HG03135 (cell line): ENCODE data around the gene FBXW8.
A peak's percentile ranks its signal among the peaks of the same experiment; 100 is the strongest.

Source experiments
- ATAC-seq: cut with Tn5 transposase; IDR thresholded peaks from one replicate; pipeline ENCODE4 v1.9.1; 2021; ENCODE audit warnings: mild to moderate bottlenecking, moderate library complexity; ENCODE audit not compliant: unreplicated experiment

The FBXW8 gene

GRCh38 chr12:116922194-116922897 lies 11.6 kb downstream of the FBXW8 start:
- peak; percentile 48 for ATAC-seq

- ATAC-seq = peak; percentile 74
Observed at GRCh38 chr12:116924558-116925453, 14.1 kb downstream of the FBXW8 start.

- no peak for ATAC-seq
Observed at GRCh38 chr12:116926283-116927243, 15.8 kb downstream of the FBXW8 start.

GRCh38 chr12:116927244-116927940 lies 16.6 kb downstream of the FBXW8 start:
- ATAC-seq = no peak

GRCh38 chr12:116928504-116928903 lies 17.8 kb downstream of the FBXW8 start:
- ATAC-seq = no peak

GRCh38 chr12:116929885-116930284 lies 19.1 kb downstream of the FBXW8 start:
- ATAC-seq = no peak

GRCh38 chr12:116931665-116932064 lies 20.9 kb downstream of the FBXW8 start:
- no peak for ATAC-seq

- ATAC-seq = no peak
Observed at GRCh38 chr12:116933091-116933490, 22.3 kb downstream of the FBXW8 start.

GRCh38 chr12:116933512-116934246 lies 22.9 kb downstream of the FBXW8 start:
- no peak for ATAC-seq

- no peak for ATAC-seq
Observed at GRCh38 chr12:116934908-116935705, 24.4 kb downstream of the FBXW8 start.

GRCh38 chr12:116937640-116938039 lies 26.9 kb downstream of the FBXW8 start:
- no peak for ATAC-seq

GRCh38 chr12:116939734-116940133 lies 29.0 kb downstream of the FBXW8 start:
- no peak for ATAC-seq

GRCh38 chr12:116941188-116941587 lies 30.4 kb downstream of the FBXW8 start:
- no peak for ATAC-seq

GRCh38 chr12:116943419-116944372 lies 32.9 kb downstream of the FBXW8 start:
- no peak for ATAC-seq

- no peak for ATAC-seq
Observed at GRCh38 chr12:116945886-116946550, 35.3 kb downstream of the FBXW8 start.

- no peak for ATAC-seq
Observed at GRCh38 chr12:116948298-116948697, 37.5 kb downstream of the FBXW8 start.

- no peak for ATAC-seq
Observed at GRCh38 chr12:116950628-116951325, 40.0 kb downstream of the FBXW8 start.
